Activated CD8-positive, alpha-beta memory T cell treated with anti-CD3 and anti-CD28 coated beads, Interleukin-2, amount 50 U/mL, for 1 hour (primary cell): ENCODE measurements around the gene THRB.

Experiments
- DNase-seq: peaks from one replicate; pipeline ENCODE4 v3.0.0-alpha.2; 2020; ENCODE audit errors: extremely low read depth

Gene THRB

GRCh38 chr3:24226397-24226796 lies 268.3 kb downstream of the THRB start:
- no peak for DNase-seq

DNA sequence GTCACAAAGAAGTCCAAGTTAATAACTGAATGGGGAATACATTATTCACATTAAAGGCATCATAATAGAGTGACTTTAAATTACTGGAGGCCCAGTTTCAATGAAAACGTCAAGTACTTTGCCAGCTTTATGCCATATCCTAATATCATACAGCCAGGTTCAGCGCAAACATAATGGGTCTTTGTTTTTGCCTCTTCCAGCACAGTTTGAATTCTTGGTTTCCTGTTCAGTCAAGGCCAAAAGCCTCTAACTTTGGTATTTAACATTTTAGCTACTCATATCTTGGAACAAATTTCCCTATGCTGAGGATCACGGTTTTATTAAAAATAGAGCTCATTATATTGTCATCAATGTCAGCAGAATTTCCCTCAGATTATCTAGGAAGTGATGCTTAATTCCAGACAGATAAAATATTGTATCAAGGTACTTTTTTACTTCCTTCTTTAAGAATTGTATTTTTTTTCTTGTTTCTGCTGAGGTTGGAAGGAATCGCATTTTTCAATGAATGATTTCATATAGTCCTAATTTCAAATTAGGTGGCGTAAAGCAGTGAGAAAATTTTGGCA lies 269.2 kb downstream of the THRB start:
- DNase-seq: no peak

DNA sequence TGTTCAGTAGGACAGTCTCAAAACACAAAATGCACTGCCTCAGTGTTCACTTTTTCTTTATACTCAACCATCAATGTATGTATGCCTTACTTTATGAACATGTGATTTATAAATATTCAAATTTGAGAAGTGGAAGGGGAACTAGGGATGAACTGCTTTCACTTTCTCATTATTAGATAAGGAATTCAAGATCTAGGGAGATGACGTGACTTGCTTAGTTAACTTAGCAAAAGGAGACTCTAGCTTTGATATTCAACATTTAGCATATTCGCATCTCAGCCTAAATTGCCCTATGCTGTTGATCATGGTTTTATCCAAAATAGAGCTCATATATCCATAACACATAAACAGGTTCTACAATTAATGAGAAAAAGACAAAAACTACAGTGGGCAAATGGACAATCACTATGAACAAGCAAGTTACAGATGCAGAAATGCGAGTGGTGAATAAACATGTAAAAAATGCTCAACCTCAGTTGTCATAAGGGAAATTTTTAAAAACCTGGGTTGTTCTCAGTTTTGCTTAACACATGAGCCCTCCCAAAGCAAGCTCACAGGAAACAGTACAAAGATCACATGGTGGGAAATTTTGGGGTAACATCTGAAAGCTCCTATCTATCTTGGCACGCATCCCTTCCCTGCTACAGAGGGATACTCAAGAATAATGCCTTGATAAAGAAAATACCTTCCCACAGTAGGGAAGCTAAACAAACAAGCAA lies 269.8 kb downstream of the THRB start:
- DNase-seq: no peak

DNA sequence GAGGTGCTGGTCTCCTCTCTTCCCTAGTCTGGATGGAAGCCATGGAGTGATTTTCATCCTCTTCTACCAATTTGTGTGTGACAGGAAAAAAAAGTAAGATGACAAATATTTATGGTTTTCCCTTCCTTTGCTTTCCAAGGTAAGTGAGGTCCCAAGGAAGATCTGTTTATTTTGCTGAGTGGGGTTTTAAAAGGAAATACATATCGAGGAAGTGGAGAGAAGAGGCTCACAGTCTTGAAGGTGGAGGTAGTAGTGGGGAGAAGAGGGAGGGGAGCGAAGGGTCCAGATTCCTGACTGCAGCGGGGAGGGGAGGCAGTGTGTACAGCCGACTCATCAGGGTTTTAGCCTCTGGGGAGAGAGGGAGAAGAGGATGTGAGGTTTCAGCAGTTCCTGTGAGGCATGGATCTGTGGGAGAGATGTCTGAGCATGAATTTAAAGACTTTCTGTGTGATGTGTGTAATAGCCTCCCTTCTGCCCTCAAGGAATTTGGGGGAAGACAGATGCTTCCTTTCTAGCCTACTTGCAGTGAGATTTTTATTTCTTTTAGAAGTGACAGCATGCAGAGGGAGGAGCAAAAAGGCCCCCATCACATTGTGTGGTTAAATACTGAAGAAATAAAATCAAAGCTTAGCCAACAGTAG lies 272.4 kb downstream of the THRB start:
- no peak for DNase-seq

- no peak for DNase-seq
Measured at GRCh38 chr3:24220859-24221657, 273.6 kb downstream of the THRB start.

GRCh38 chr3:24215502-24215901 lies 279.1 kb downstream of the THRB start:
- no peak for DNase-seq

GRCh38 chr3:24211381-24211780 lies 283.3 kb downstream of the THRB start:
- DNase-seq: no peak

DNA sequence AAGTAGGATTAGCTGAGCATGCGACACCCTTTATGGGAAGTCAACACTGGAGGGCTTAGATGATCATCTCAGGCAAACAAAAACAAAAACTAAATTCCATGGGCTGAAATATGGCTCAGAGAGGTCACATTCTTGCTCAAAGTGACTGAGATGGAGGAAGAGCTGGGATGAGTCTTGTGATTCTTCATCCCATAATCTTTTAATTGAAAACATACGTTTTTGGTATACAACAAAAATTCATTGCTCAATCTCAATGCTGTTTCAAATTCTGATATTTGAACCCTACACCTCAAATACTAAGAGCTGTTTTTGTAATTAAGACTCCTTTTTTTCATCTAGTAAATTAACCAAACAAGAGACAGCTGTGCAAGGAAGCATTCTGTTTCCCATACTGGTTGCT lies 292.6 kb downstream of the THRB start:
- no peak for DNase-seq

DNA sequence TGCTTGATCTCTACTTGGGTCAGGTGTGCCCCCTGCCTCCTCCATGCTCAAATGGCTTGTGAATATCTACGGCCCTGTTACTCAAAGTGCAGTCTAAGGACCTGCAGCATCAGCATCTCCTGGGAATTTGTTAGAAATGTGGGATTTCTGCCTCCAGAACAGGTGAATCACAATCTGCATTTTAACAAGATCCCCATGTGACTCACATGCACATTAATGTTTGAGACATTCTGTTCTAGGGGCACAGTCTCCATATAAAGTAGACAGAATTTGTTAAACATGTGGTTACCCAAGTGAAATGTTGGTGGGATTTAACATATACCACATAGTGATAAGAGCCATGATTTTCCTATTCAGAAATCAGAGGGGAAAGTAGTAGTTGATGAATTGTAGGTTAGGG lies 293.3 kb downstream of the THRB start:
- DNase-seq: no peak

DNA sequence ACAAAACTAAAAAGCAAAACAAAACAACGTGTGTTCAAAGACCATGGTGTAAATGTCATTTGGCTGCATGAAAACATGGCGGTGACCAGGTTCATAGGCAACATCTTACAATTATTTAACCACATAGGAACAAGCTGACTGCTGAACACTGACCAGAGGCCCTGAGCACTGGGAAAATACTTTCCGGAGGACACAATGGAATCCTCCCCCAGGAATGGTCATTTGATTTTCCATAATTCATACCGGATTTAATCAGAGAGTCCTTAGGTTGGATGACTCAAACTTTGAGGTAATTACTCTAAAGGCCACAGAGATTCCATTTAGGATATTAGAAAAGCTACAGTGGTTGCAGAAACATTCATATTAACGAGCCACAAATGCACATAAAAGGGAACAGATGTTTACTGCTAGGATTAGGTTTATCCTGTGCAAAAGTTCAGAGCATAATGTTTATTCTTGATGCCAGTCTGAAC lies 294.8 kb downstream of the THRB start:
- no peak for DNase-seq

GRCh38 chr3:24199300-24199699 lies 295.4 kb downstream of the THRB start:
- DNase-seq: no peak

DNA sequence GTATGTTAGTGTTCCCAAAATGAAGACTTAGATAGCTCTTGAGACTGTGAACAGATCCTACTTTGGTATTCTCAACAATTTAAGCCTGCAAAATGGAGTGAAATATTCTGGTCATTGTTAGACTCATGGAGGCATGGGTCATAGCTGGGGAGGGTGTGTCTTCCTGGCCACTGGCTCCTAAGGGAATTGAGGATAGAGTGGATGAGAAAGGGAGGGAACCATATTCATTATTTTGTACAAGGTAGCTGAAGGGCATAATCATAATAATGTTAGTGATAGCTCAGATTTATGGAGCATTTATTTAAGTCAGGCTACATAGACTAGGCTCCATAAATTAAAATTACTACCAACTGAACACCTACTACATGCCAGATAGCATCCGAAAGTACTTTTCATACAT lies 295.9 kb downstream of the THRB start:
- no peak for DNase-seq

DNA sequence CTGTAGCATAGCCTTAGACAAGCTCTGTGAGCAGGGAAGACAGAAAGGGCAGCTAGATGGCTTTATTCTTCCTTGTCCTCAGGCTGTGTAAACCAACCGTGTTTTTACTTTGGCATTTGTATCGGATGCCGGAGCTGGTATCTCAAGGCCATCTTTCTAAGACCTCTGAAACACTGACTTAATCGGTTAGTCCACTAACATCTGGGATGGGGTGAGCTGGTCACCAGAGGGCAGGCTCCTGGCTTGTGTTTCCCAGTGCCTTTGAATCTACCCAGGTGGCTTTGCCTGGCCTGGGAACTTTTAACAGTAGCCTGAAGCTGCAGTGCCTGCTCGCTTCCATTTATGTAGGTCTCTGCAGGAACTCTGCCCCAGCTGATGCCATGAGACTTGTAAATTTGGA lies 296.8 kb downstream of the THRB start:
- DNase-seq: no peak

DNA sequence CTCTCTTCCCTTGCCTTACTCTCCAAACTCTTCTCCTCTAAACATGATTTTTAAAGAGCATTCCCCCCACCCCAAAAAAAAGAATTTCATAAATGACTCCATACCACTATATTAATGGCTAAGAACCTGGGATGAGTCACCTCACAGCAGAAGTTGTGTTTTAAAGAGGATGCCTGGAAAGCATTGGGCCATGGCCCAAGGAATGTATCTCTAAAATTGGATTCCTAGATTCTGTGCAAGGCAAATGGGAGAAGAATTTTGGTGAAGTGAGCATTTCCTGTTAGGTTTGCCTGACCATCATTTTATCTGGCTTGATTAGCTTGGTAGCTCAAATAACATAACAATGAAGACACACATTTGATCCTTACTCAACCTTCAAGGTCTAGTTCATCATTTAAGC lies 298.1 kb downstream of the THRB start:
- DNase-seq: no peak

GRCh38 chr3:24195504-24196230 lies 299.0 kb downstream of the THRB start:
- DNase-seq: no peak

DNA sequence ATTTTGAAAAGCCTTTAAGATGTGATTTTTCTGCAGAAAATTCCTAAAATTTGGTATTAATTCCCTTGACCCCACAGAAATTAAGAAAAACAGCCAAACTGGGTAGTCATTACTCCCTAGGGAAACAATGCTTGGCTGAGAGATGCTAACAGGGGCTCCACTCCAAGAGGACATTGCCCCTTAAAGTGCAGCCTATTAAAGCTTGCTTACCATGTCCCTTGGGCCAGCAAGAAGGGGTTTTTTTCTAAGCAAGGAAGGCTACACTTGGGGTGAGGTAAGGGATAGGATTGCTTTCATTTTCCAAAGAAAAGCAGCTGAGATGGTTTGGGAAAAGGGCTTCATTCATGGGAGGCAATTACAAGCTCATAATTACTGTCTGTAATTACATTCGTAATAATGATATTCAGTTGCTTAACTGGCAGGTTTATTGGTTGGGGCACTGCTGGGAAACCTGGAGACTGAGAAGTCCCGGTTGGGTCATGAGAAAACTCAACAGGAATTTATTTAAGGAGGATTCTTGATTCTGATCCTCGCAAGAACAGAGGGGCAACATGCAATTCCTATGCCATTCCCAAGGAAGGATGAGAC lies 302.1 kb downstream of the THRB start:
- DNase-seq: no peak

GRCh38 chr3:24191801-24192403 lies 302.7 kb downstream of the THRB start:
- no peak for DNase-seq

- no peak for DNase-seq
Measured at GRCh38 chr3:24190256-24190655, 304.4 kb downstream of the THRB start.

DNA sequence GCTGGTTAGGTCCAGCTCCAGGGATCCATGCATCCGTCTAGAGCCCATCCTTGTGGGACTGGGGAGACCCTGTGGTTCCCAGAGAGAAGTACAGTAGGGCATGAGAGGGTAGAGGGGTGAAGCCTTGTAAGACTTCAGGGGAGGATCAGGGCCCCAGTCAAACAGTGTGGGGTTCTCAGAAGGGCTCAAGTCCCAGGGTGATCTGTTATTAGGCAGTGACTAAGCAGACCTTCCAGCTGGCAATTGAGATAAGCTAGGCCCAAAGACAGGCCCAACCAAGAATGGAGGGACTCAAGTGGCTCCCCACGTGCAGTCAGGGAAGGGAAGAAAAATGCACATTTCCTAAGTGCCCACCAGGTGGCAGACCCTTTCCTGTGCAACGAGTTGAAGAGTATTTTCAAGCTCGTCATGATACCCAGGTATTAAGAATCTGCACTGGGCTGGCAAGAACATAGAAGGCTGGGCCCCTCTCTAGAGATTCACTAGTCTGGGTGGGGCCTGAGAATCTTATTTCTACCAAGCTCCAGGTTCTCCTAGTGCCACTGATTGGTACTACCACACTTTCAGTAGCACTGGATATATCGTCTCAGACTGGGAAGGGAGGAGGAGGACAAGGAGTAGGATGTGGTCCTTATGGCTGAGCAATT lies 308.8 kb downstream of the THRB start:
- DNase-seq: no peak

- DNase-seq: no peak
Measured at GRCh38 chr3:24184528-24185176, 310.0 kb downstream of the THRB start.
